ENCODE data around the gene GIPR. TPM values are rescaled to one million over a fixed set of nuclear protein-coding genes. Genes with fewer than 3 reads are reported as not detected.
A peak's percentile ranks its signal among the peaks of the same experiment; 100 is the strongest.

The GIPR gene
- total RNA-seq, 1 donor from 2014 or later: 1.6 TPM

DNA sequence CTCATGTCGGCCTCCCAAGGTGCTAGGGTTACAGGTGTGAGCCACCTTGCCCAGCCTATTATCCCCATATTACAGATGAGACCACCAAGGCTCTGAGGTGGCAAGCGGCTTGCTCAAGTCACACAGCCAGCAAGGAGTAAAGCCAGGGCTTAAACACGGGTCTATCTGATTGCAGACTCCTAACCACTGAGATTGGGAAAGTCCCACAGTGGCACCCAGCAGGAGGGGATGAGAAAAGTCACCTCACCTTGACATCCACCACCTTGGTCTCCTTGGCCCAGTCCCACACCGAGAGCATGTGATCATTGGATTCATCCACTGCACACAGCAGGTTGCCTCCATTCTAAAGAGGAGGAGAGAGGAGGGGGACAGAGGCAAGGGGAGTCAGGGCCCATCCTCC lies 38.3 kb upstream of the GIPR start:
- Mint-ChIP-seq H3K9me3 (ENCODE audit: unreplicated experiment) (no peaks in the 10 kb centered on the region), H3K36me3 (ENCODE audit: low read depth, unreplicated experiment) (peaks cover 4% of the 10 kb centered on the region), H3K4me3 (ENCODE audit: unreplicated experiment) (no peak overlapping the region), H3K27me3 (ENCODE audit: unreplicated experiment) (peaks cover 12% of the 10 kb centered on the region), H3K4me1 (ENCODE audit: unreplicated experiment) (peaks cover 5% of the 10 kb centered on the region), H3K27ac (ENCODE audit: unreplicated experiment) (no peak overlapping the region)
- no peak for DNase-seq (ENCODE audit: low spot score)
- TF ChIP-seq, protein P1, sequence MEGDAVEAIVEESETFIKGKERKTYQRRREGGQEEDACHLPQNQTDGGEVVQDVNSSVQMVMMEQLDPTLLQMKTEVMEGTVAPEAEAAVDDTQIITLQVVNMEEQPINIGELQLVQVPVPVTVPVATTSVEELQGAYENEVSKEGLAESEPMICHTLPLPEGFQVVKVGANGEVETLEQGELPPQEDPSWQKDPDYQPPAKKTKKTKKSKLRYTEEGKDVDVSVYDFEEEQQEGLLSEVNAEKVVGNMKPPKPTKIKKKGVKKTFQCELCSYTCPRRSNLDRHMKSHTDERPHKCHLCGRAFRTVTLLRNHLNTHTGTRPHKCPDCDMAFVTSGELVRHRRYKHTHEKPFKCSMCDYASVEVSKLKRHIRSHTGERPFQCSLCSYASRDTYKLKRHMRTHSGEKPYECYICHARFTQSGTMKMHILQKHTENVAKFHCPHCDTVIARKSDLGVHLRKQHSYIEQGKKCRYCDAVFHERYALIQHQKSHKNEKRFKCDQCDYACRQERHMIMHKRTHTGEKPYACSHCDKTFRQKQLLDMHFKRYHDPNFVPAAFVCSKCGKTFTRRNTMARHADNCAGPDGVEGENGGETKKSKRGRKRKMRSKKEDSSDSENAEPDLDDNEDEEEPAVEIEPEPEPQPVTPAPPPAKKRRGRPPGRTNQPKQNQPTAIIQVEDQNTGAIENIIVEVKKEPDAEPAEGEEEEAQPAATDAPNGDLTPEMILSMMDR (IDR thresholded peaks at IDR 0.05; ENCODE audit: unreplicated experiment): no peak

DNA sequence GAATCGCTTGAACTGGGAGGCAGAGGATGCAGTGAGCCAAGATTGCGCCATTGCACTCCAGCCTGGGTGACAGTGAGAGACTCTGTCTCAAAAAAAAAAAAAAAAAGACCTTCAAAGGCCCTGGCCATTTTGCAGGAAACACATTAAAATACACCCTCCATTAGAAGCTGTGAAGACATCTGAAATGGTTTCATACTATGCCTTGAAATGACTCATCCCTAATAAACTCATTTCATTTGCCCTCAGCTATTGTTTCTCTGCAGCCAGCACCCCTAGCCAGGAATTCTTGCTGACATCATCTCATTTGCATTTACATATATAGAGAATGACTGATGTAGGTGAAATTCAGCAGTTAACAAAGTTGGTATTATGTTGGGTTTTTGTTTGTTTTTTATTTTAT lies 37.6 kb upstream of the GIPR start:
- DNase-seq (ENCODE audit: low spot score): no peak
- no peaks in the 10 kb centered on the region for H3K9me3 Mint-ChIP-seq (ENCODE audit: unreplicated experiment)
- peaks cover 11% of the 10 kb centered on the region for H3K27me3 Mint-ChIP-seq (ENCODE audit: unreplicated experiment)
- H3K4me1 Mint-ChIP-seq (ENCODE audit: unreplicated experiment): peaks cover 5% of the 10 kb centered on the region
- peaks cover 3% of the 10 kb centered on the region for H3K36me3 Mint-ChIP-seq (ENCODE audit: low read depth, unreplicated experiment)
- no peak overlapping the region for H3K27ac Mint-ChIP-seq (ENCODE audit: unreplicated experiment)
- no peak overlapping the region for H3K4me3 Mint-ChIP-seq (ENCODE audit: unreplicated experiment)
- TF ChIP-seq, protein P1 (IDR thresholded peaks at IDR 0.05; ENCODE audit: unreplicated experiment): no peak

DNA sequence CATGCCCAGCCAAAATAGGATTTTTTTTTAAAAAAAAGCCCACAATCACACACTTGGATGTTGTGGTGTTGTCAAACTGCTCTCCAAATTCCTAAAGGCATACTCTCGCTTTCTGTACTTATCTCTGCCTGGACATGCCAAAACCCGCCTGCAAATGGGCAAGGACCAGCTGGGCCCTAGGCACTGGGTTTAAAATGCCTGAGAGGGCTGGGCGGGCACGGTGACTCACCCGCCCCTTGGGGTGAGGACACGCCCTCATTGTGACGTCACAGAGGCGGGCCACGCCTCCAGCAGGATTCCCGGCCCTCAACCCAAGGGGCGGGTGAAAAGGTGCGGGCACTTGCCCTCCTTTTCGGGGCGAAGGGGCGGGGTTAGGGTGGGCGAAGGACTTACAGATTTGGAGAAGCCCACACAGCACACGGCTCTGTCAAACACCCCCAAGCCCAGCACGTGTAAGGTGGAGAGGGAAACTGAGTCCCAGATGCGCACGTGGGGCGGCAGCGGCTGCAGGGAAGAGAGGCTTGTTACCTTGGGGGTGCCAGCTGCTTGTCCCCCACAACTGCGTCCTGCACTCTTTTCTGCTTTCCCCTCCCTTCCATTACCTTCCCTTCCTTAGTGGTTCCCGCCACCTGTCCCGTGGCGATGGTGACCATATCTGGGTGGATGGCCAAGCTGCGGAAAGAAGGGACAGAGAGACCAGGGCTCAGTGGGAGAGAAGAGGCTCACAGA lies 35.4 kb upstream of the GIPR start:
- peak; percentile 91 for DNase-seq (ENCODE audit: low spot score)
- peak overlapping the region; percentile 21 for H3K4me3 Mint-ChIP-seq (ENCODE audit: unreplicated experiment)
- H3K9me3 Mint-ChIP-seq (ENCODE audit: unreplicated experiment): no peaks in the 10 kb centered on the region
- TF ChIP-seq, protein P1 (IDR thresholded peaks at IDR 0.05; ENCODE audit: unreplicated experiment): no peak
- no peaks in the 10 kb centered on the region for H3K36me3 Mint-ChIP-seq (ENCODE audit: low read depth, unreplicated experiment)
- peaks cover 5% of the 10 kb centered on the region for H3K4me1 Mint-ChIP-seq (ENCODE audit: unreplicated experiment)
- H3K27ac Mint-ChIP-seq (ENCODE audit: unreplicated experiment): peak overlapping the region; percentile 30
- peaks cover 3% of the 10 kb centered on the region for H3K27me3 Mint-ChIP-seq (ENCODE audit: unreplicated experiment)

DNA sequence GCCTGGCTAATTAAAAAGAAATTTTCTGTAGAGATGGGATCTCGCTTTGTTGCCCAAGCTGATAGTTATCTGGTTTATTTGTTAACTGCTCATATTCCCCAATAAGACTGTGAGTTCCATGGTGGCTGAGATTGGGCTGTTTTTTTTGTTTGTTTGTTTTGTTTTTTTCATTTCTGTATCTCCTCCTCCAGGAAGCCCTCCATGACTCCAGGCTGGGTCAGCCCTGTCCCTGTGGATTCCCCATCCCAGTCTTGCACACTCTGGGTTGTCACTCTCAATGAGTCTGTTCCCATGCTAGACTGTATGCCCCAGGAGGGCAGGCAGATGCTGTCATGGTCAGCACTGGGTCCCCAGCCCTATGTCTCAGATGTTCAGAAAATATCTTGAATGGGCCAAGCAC lies 31.7 kb upstream of the GIPR start:
- DNase-seq (ENCODE audit: low spot score): no peak
- no peaks in the 10 kb centered on the region for H3K9me3 Mint-ChIP-seq (ENCODE audit: unreplicated experiment)
- peaks cover 4% of the 10 kb centered on the region for H3K27me3 Mint-ChIP-seq (ENCODE audit: unreplicated experiment)
- H3K27ac Mint-ChIP-seq (ENCODE audit: unreplicated experiment): no peak overlapping the region
- H3K36me3 Mint-ChIP-seq (ENCODE audit: low read depth, unreplicated experiment): peaks cover 5% of the 10 kb centered on the region
- TF ChIP-seq, protein P1 (IDR thresholded peaks at IDR 0.05; ENCODE audit: unreplicated experiment): no peak
- H3K4me3 Mint-ChIP-seq (ENCODE audit: unreplicated experiment): no peak overlapping the region
- H3K4me1 Mint-ChIP-seq (ENCODE audit: unreplicated experiment): peaks cover 17% of the 10 kb centered on the region

DNA sequence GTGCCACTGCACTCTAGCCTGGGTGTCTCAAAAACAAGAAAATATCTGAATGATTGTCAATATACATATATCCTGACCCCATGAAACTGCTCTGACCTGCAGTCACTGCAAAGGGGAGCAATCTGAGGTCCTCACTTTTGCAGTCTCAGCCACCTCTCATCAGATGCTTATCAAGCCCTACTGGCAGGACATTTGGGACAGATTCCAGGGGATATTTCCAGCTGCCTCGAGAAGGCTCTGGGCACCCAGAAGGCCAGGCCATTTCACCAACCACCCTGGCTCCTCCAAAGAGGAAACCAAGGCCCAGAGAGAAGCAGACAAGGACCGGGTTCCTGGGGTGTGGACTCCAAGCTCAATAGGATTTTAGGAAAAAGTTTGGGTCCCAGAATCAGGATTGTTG lies 31.1 kb upstream of the GIPR start:
- TF ChIP-seq, protein P1 (IDR thresholded peaks at IDR 0.05; ENCODE audit: unreplicated experiment): no peak
- no peak for DNase-seq (ENCODE audit: low spot score)
- no peaks in the 10 kb centered on the region for H3K9me3 Mint-ChIP-seq (ENCODE audit: unreplicated experiment)
- H3K36me3 Mint-ChIP-seq (ENCODE audit: low read depth, unreplicated experiment): peaks cover 5% of the 10 kb centered on the region
- H3K4me3 Mint-ChIP-seq (ENCODE audit: unreplicated experiment): no peak overlapping the region
- H3K27ac Mint-ChIP-seq (ENCODE audit: unreplicated experiment): no peak overlapping the region
- H3K27me3 Mint-ChIP-seq (ENCODE audit: unreplicated experiment): peaks cover 4% of the 10 kb centered on the region
- H3K4me1 Mint-ChIP-seq (ENCODE audit: unreplicated experiment): peaks cover 21% of the 10 kb centered on the region
